GM18907 (cell line): ENCODE results near the gene SMAD4.
"Not testable (repeated sequence)": the region's sequence is repeated elsewhere in the genome, so short reads cannot be mapped to it uniquely, and the experiment has no call there.

ENCODE experiments used
- ATAC-seq: cut with Tn5 transposase; IDR thresholded peaks from one replicate; pipeline ENCODE4 v1.9.1; 2021; ENCODE audit warnings: mild to moderate bottlenecking, moderate library complexity; ENCODE audit not compliant: unreplicated experiment

The SMAD4 gene

DNA sequence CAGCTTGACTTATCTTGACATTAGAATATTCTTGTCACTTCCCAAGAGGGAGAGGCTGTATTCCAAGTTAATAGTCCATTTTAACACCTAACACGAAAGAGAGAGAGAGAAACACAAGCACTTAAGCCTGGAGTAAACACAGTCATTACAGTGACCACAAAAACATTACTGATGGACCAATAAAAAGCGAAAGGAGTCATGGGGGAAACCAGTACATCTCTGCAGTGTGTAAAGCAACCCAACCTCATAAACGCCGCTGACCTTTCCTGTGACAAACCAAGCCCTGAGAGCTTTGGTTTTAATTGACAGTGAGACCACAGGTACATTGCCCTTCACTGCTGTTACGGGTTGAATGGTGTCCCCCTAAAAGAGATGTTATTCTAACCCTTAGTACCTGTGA lies 78.3 kb downstream of the SMAD4 start:
- ATAC-seq = no peak

DNA sequence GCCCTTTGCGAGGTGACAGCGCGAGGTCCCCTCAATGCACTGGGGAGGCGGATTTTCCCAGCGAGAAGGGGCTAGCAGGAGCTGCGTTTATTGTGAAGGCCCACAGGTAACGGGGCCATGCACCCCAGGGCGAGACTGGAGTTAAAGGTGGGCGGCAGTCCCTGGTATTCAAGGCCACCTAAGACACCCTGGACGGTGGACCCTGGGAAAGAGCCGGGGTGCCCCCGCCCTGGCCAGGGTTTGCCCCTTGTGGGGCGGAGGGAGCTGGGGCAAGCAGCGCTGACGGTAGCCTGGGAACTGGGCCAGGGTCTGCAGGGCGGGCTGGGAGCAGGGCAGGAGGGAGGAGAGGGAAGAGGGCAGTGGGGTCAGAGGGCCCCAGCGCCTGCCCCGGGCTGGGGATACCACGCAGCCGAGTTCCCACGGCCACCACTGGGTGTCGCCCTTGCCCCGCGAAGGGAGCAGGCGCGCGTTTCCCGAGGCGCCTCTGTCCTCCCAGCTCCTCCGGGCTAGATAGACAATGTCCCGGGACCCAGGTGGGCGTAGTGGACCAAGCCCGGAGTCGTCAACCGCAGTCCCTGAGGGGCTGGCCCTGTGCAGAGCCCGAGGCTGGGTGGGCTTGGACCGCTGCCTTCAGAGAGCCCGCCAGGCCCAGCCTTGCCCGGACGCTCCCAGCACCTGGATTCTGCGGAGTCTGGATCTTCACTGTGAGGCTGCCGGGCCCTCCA lies 80.2 kb downstream of the SMAD4 start:
- peak; percentile 90 for ATAC-seq

DNA sequence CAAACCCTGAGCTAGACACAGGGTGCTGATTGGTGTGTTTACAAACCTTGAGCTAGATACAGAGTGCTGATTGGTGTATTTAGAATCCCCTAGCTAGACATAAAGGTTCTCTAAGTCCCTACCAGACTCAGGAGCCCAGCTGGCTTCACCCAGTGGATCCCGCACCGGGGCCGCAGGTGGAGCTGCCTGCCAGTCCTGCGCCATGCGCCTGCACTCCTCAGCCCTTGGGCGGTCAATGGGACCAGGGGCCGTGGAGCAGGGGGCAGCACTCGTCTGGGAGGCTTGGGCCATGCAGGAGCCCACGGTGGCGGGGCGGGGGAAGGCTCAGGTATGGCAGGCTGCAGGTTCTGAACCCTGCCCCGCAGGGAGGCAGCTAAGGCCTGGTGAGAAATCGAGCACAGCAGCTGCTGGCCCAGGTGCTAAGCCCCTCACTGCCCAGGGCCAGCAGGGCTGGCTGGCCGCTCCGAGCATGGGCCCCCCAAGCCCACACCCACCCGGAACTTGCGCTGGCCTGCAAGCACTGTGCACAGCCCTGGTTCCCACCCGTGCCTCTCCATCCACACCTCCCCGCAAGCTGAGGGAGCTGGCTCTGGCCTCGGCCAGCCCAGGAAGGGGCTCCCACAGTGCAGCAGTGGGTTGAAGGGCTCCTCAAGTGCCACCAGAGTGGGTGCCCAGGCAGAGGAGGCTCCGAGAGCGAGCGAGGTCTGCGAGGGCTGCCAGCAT lies 81.8 kb downstream of the SMAD4 start:
- ATAC-seq = not testable (repeated sequence)

DNA sequence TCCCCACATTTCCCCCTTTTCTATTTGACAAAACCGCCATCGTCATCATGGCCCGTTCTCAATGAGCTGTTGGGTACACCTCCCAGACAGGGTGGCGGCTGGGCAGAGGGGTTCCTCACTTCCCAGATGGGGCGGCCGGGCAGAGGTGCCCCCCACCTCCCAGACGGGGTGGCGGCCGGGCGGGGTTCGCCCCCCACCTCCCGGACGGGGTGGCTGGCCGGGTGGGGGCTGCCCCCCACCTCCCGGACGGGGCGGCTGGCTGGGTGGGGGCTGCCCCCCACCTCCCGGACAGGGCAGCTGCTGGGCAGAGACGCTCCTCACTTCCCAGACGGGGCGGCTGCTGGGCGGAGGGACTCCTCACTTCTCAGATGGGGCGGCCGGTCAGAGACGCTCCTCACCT lies 87.0 kb downstream of the SMAD4 start:
- ATAC-seq = not testable (repeated sequence)

DNA sequence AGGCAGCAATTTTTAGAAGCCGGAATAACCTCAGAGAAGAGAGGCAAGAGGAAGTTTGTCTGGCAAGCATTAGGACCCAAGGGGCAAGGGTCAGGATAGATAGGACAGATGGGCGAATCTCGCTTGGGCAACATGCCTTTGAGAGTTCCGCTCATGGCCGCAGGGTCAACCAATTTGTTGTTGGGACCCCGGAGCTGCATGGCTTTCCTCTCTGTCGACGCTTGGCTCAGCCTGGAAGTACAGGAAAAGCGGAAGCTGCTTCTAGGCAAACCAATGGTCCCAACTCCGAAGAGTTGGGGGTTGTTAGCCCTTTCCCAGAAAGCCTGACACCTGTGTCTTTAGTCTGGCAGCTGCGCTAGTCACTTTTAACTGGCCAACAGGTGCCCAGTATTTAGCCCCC lies 89.5 kb downstream of the SMAD4 start:
- ATAC-seq = not testable (repeated sequence)

DNA sequence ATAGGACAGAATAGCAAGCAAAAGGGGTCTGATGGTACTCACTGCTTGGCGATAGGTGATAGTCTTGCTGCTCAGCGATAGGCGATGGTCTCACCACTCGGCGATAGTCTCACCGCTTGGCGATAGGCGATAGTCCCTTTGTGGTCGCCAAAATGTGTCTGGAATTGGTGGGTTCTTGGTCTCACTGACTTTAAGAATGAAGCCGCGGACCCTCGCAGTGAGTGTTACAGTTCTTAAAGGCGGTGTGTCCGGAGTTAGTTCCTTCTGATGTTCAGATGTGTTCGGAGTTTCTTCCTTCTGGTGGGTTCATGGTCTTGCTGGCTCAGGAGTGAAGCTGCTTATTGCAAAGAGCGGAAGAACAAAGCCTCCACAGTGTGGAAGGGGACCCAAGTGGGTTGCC lies 90.0 kb downstream of the SMAD4 start:
- not testable (repeated sequence) for ATAC-seq

DNA sequence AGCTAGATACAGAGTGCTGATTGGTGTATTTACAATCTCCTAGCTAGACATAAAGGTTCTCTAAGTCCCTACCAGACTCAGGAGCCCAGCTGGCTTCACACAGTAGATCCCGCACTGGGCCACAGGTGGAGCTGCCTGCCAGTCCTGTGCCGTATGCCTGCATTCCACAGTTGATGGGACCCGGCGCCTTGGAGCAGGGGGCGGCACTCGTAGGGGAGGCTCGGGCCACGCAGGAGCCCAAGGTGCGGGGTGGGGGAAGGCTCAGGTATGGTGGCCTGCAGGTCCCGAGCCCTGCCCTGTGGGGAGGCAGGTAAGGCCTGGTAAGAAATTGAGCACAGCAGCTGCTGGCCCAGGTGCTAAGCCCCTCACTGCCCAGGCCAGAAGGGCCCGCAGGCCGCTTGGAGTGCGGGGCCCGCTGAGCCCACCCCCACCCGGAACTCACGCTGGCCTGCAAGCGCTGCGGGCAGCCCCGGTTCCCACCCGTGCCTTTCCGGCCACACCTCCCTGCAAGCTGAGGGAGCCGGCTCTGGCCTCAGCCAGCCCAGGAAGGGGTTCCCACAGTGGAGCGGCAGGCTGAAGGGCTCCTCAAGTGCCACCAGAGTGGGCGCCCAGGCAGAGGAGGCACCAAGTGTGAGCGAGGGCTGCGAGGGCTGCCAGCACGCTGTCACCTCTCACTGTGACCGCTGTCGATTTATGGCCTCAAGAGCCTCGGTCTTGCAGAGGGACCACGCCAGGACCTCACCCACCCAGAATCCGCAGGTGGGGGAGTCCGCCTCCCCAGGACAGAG lies 91.0 kb downstream of the SMAD4 start:
- ATAC-seq = no peak

DNA sequence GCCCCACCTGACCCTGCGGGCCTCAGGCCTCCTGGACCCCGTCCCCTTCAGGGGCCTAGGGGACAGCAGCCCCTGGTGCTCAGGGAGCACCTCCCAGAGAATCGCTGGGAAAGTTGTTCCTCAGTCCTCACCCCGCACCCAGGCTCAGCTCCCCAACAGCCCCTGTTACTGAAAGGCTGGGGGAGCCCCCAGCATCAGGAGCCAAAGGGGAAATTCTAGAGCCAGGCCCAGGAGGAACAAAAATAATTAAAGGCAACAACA lies 91.5 kb downstream of the SMAD4 start:
- ATAC-seq = no peak

DNA sequence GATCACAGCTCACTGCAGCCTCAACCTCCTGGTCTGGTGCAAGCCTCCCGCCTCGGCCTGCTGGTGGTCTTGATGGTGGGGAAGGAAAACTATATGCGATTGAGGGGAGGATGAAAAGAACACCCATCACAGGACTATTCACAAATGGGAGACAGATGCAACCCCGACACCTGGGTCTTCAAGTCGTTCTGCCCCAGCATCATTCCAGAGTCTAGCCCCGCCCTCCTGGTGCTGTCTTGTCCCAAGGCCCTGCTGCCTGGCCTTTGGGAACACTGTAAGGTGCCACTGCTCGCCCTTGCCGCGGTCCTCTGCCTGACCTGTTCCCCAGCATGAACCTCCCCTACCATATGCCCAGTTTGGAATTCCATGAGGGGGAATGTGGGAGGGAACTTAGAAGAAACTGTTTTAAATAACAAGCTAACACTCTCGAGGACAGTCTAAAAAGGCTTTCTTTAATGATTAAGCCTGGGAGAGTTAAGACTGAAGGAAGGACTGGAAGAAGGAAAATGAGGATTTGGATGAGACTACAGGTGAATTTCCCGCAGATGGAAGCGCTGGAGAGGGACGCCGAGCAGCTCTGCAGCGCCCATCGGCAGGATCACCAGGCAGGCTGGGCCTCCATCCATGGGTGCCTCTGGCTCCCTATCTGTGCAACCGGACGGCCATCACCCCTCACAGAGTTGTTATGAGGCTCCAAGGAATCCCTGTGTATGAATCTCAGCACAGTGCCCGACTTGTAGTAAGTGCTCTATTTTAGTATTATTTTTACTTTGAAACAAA lies 92.4 kb downstream of the SMAD4 start:
- ATAC-seq = no peak

DNA sequence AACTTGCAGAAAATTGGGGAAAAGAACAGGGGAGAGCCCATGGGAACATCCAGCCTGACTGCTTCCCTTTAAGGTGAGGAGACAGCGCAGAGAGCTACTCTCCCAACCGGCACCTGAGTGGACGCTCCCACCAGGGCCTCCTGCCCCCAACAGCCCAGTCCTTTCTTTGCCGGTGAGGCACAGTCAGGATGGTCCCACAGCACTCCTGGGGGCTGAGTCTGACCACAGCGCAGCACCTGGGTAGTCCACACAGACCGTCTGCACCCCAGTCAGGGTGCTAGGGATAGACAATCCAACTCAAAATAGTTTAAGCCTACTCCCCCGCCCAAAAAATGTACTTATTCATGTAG lies 93.0 kb downstream of the SMAD4 start:
- ATAC-seq = no peak

DNA sequence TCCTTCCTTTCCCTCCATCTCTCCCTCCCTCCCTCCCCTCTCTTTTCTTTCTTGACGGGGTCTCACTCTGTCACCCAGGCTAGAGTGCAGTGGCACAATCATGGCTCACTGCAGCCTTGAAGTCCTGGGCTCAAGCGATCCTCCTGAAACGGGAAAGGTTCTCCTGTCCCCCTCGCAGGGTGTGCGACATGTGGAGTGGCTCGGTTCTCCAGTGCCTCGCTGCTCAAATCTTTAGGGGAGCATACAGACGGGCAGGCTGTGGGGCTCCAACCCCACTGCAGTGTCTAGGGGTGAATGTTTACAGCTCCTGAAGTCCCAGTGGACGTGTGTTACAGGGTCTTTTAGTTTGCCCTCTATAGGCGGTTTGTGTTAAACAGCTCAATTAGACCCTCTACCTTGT lies 93.5 kb downstream of the SMAD4 start:
- no peak for ATAC-seq

DNA sequence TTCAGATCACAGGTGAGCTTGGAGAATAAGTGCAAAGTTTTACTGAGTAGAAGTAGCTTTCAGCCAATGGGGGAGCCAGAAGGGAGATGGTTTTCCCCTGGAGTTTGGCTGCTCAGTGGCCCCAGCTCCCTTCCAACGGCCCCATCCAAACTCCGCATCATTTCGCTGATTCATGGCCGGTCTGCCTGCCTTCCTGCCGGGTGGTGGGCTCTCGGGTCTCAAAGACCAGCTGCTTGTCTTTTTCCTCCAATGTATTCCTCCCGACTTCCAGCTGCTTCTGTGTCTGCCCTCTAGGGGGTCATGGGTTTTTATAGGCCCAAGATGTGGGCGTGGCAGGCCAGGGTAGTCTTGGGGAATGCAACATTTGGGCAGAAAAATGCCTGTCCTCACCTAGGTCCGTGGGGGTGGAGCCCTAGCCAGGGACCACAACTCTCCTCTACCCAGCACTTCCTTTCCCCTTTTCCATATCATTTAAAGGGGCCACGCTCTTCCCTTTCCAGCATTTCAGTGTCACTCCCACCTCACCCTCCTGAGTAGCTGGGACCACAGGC lies 94.0 kb downstream of the SMAD4 start:
- no peak for ATAC-seq

DNA sequence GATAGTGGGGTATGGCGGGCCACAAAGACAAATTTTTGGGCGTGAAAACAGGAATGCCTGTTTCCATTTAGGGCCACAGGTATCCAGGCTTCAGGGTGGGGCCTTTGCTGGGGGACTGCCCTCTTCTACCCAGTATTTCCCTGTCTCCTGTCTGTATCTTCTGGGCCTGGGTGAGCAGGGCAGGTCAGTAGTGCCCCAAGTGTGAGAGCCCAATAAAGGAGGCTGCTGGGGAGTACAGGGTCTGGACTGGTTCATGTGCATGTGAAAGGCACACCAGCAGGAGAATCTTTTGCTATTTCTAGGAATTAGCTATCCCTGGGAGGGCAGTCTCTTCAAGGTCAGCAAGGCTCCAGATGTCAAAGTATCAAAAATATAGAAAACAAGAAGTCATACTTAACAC lies 96.0 kb downstream of the SMAD4 start:
- no peak for ATAC-seq

DNA sequence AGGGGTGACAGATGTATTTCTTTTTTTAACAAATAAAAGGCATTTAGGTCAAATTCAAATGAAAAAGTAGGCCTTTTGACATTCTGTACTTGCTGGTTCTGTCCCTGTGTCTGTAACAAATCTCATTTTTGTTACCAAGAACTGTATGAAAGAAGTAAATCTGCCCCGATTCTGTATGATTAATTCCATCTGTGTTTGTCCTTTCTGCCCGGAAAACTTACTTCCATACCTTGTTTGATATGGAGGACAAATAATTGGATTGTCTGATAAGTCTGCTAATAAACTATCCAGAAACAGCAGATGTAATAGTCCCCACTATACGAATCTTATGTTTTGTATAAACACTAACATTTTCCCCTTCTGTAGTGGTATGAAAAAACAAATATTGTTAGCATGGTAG lies 97.7 kb downstream of the SMAD4 start:
- no peak for ATAC-seq

DNA sequence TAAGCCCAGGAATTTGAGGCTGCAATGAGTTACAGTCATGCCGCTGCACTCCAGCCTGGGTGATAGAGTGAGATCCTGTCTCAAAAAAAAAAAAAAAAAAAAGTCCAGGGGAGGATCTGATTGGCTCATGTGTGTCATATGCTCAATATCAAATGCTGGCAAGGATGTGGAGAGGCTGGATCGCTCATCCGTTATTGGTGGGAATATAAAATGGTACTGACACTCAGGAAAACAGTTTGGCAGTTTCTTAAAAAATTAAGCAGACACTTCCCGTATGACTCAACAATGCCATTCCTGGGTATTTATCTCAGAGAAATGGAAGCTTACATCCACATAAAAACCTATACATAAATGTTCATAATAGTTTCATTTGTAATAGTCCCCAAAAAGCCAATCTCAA lies 98.5 kb downstream of the SMAD4 start:
- no peak for ATAC-seq

DNA sequence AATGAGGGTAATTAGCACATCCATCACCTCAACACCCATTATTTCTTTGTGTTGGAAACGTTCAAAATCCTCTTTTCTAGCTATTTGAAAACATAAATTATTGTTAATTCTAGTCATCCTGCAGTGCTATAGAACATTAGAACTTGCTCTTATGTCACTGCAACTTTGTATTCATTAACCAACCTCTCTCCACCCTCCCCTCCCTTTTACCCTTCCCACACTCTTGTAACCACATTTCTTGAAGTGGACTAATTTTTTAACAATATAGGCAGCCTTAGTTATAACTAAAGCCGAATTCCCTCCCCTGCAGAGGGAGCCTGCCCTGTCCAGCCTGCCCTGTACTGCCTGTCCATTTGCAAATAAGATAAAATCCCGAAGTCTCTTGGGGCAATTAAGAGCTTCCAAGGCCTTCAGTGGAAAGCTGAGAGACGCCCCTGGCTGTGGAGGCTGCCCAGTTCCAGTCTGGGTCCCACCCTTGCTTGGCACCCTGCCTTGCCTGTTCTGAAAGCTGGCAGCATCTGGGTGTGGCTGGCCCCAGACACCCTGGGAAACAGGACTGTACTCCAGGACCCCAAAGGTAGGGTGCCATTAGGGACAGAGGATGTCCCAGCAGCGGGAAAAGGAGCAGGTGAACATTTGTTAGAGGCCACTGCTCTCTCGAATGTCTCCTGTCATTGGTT lies 102.4 kb downstream of the SMAD4 start:
- peak; percentile 54 for ATAC-seq

DNA sequence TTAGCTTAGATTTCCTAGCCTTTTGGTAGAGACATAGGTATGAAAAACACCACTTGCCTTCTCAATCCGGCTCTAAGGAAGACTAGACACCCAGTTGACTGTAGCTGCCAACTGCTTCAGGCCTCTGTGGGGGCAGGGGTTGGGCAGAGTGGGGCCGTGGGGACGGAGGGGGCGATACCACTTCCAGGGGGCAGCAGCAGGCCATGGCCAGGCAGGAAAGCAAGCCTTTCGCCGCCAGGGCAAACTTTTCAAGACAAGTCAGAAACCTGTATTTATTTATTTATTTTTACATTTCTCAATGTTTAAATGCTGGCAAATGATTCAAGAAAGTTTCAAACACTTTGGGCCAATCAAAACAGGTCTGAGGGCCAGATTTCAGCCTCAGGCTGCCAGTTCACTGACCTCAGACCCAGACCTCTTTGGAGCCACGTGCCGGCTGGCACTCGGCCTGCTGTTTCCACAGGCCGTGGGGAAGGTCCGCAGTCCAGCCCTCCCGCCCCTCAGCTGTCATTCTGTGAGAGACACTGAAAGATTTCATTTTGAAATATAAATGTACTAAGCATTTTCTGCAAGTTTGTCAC lies 103.7 kb downstream of the SMAD4 start:
- ATAC-seq = no peak
